Right lobe of liver (tissue), 6 donors: ENCODE measurements around the gene ZNF326. TPM values are rescaled to one million over a fixed set of nuclear protein-coding genes. Genes with fewer than 3 reads are reported as not detected.

Experiments
- ATAC-seq, 4 donors: fragments of 200-7000 bp; cut with Tn5 transposase; one replicate each; pipeline ENCODE4 v1.9.1; 2020; ENCODE audit warnings: mild to moderate bottlenecking in 4 of 4, moderate library complexity in 4 of 4
- DNase-seq, 3 donors: peaks; one replicate each; pipeline ENCODE4 v3.0.0-alpha.2; 2020
- H3K27ac ChIP-seq, 3 donors: fragments of 200-600 bp; one replicate each; pipeline ENCODE4 v1.8.0; 2022
- H3K27me3 ChIP-seq, 2 donors: fragments of 200-600 bp; one replicate each; pipeline ENCODE4 v1.8.0; 2022
- H3K36me3 ChIP-seq, 4 donors: fragments of 200-600 bp; sonication (generic) in 1 of 4; one replicate each; pipeline versions ENCODE4 v1.5.1 to v1.8.0; 2017 to 2022; ENCODE audit warnings: control low read depth in 1 of 4
- H3K4me1 ChIP-seq, 4 donors: fragments of 200-600 bp; sonication (generic) in 1 of 4; one replicate each; pipeline versions ENCODE4 v1.5.1 to v1.8.0; 2017 to 2022; ENCODE audit warnings: control low read depth in 1 of 4
- H3K4me3 ChIP-seq, 3 donors: fragments of 200-600 bp; one replicate each; pipeline ENCODE4 v1.8.0; 2022
- H3K9me3 ChIP-seq, 4 donors: fragments of 200-600 bp; sonication (generic) in 1 of 4; one replicate each; pipeline versions ENCODE4 v1.5.1 to v1.8.0; 2017 to 2022; ENCODE audit warnings: control low read depth in 1 of 4
- POLR2A ChIP-seq: fragments of 450-650 bp; IDR thresholded peaks from one replicate; pipeline ENCODE4 v1.6.1; 2017; ENCODE audit warnings: antibody characterized with exemption, mild to moderate bottlenecking
- WGBS: methylation state at CpG from one replicate; pipeline ENCODE4 v1.1.6; 2018; ENCODE audit warnings: low coverage, low lambda C conversion rate; ENCODE audit not compliant: insufficient coverage; ENCODE audit errors: missing lambda C conversion rate; 5-methylcytosine and 5-hydroxymethylcytosine counted together
- intact Hi-C, 2 donors: fragments of 100-400 bp; cut with DNase I; formaldehyde crosslinking; loops; one replicate each; pipeline versions ENCODE4 v1.11.2 to v1.14.1; 2022
- total RNA-seq, 6 experiments: library from RNA; depleted of rRNA in 2 of 6; stranded (reverse); fragments of >200 nt in 2 of 6; fragmentation: NEBNext Ultra II Directional in 3 of 6; extraction: Animal tissue kit (Norgen Biotek cat#: 25700) in 3 of 6; gene quantifications; one replicate each; pipeline versions ENCODE4 v1.1.0 to v1.2.4, GENCODE V29; 2016 to 2023
- TF ChIP-seq, protein P1 (sequence below), 4 donors: fragments of 200-600 bp in 3 of 4; fragments of 450-650 bp in 1 of 4; IDR thresholded peaks; one replicate each; pipeline versions ENCODE4 v1.5.1 to v1.8.0; 2016 to 2022; ENCODE audit warnings: antibody characterized with exemption in 4 of 4, mild to moderate bottlenecking in 2 of 4
- donor health status: DM: no; HTN: yes; CAD: no.
- donor health status: DM: no; HTN: no; CAD: no.
- donor health status: DM: no; HTN: no; CAD: no.
- donor health status: DM: no; HTN: yes; CAD: no.
- donor health status: DM: no; HTN: yes; CAD: no.

The ZNF326 gene
- total RNA-seq, 6 experiments from 2014 or later, result 9.5 to 13.8 (median 10.5) TPM

DNA sequence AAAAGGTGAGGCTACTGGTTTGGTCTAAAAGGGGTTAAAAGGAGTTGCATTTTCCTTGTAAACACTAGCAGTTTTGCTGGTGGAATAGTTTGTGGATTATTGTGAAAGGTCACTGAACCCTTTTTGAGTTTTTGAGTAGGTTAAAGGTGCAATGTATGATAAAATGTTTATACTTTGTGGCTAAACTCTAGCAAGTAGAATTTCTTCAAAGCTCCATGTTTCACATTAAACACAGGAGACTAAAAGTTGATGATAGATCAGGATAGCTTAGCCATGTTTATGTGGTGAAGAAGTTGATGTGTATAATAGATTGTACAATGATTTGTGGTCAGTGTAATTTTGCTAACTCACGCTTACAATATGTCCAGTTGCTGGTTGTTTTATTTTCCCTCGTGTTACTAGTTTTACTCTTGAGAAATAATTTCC is 13.1 kb downstream of the ZNF326 start:
- no peaks in the 10 kb centered on the region for H3K9me3 ChIP-seq
- ATAC-seq (peak in 3 of 4 donors; percentile 28 to 50 (median 28)), DNase-seq (no peak)
- 49% methylated on average over 2 of the region's 2 CpGs for WGBS
- peaks cover 0 to 36% (median 12%) of the 10 kb centered on the region in 4 donors for H3K36me3 ChIP-seq
- no peak overlapping the region for H3K4me3 ChIP-seq
- intact Hi-C loops, result no loop called here
- H3K4me1 ChIP-seq, result peaks cover 0 to 40% (median 0%) of the 10 kb centered on the region in 4 donors
- no peaks in the 10 kb centered on the region for H3K27me3 ChIP-seq
- no peak overlapping the region for H3K27ac ChIP-seq
- TF ChIP-seq, protein P1, sequence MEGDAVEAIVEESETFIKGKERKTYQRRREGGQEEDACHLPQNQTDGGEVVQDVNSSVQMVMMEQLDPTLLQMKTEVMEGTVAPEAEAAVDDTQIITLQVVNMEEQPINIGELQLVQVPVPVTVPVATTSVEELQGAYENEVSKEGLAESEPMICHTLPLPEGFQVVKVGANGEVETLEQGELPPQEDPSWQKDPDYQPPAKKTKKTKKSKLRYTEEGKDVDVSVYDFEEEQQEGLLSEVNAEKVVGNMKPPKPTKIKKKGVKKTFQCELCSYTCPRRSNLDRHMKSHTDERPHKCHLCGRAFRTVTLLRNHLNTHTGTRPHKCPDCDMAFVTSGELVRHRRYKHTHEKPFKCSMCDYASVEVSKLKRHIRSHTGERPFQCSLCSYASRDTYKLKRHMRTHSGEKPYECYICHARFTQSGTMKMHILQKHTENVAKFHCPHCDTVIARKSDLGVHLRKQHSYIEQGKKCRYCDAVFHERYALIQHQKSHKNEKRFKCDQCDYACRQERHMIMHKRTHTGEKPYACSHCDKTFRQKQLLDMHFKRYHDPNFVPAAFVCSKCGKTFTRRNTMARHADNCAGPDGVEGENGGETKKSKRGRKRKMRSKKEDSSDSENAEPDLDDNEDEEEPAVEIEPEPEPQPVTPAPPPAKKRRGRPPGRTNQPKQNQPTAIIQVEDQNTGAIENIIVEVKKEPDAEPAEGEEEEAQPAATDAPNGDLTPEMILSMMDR (IDR thresholded peaks at IDR 0.05), result no peak
- no peak for TF ChIP-seq POLR2A

DNA sequence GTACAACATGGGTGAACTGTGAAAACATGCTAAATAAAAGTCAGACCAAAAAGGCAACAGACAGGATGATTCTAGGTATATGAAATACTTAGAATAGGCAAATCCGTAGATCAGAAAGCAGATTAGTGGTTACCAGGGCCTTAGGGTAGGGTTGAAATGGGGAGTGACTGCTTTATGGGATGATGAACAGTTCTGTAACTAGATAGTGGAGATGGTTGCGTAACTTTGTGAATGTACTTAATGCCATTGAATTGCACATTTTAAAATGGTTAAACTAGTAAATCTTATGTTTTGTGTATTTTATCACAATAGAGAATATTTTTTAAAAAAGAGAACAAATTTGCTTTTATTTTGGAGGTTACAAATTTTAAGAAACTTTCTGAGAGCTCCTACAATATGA is 17.4 kb downstream of the ZNF326 start:
- ATAC-seq (no peak), DNase-seq (no peak)
- Histone ChIP-seq H3K4me1 (peaks cover 0 to 16% (median 0%) of the 10 kb centered on the region in 4 donors), H3K27me3 (no peaks in the 10 kb centered on the region), H3K9me3 (no peaks in the 10 kb centered on the region), H3K27ac (no peak overlapping the region), H3K36me3 (peaks cover 0 to 60% (median 32%) of the 10 kb centered on the region in 4 donors), H3K4me3 (no peak overlapping the region)
- 92% methylated on average over 2 of the region's 2 CpGs for WGBS
- no peak for TF ChIP-seq POLR2A
- TF ChIP-seq, protein P1 (IDR thresholded peaks at IDR 0.05), result no peak
- intact Hi-C loops, result no loop called here

DNA sequence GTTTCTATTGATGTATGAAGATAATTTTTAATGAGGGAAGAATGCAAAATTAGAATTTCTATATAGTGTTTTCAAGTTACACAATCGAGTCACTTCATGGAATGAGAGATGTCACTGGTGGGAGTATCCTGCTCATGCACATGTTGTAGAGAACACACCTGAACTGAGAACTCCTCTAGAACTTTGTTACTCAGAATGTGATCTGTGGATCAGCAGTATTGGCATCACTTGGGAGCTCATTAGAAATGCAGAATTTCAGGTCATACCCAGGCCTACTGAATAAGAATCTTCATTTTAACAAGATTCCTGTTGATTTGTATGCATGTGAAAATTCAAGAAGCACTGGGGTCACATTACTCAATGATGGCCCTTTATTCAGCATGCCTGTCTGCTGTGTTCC is 28.8 kb downstream of the ZNF326 start:
- intact Hi-C loops, result no loop called here
- Histone ChIP-seq H3K4me1 (no peaks in the 10 kb centered on the region), H3K9me3 (no peaks in the 10 kb centered on the region), H3K27ac (no peak overlapping the region), H3K36me3 (peaks cover 1 to 77% (median 56%) of the 10 kb centered on the region in 4 donors), H3K4me3 (no peak overlapping the region), H3K27me3 (no peaks in the 10 kb centered on the region)
- TF ChIP-seq, protein P1 (IDR thresholded peaks at IDR 0.05), result no peak
- no peak for TF ChIP-seq POLR2A
- ATAC-seq (no peak), DNase-seq (no peak)
- WGBS, result 100% methylated on average over 1 of the region's 1 CpG

DNA sequence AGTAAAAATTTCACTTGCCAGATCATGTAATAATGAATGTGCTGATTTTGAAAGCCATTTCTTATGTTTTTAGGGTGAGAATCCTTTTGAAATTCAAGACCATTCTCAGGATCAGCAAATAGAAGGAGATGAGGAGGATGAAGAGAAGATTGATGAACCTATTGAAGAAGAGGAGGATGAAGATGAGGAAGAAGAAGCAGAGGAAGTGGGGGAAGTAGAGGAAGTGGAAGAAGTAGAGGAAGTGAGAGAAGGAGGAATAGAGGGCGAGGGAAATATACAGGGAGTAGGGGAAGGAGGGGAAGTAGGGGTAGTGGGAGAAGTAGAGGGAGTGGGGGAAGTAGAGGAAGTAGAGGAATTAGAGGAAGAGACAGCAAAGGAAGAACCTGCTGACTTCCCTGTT is 32.4 kb downstream of the ZNF326 start:
- no peaks in the 10 kb centered on the region for H3K9me3 ChIP-seq
- no peaks in the 10 kb centered on the region for H3K27me3 ChIP-seq
- 57% methylated on average over 1 of the region's 1 CpG for WGBS
- no peak for ATAC-seq
- no peak overlapping the region for H3K4me3 ChIP-seq
- no peak for DNase-seq
- H3K4me1 ChIP-seq, result no peaks in the 10 kb centered on the region
- TF ChIP-seq POLR2A, result no peak
- TF ChIP-seq, protein P1 (IDR thresholded peaks at IDR 0.05), result no peak
- no peak overlapping the region for H3K27ac ChIP-seq
- intact Hi-C loops, result no loop called here
- peaks cover 0 to 76% (median 37%) of the 10 kb centered on the region in 4 donors for H3K36me3 ChIP-seq

DNA sequence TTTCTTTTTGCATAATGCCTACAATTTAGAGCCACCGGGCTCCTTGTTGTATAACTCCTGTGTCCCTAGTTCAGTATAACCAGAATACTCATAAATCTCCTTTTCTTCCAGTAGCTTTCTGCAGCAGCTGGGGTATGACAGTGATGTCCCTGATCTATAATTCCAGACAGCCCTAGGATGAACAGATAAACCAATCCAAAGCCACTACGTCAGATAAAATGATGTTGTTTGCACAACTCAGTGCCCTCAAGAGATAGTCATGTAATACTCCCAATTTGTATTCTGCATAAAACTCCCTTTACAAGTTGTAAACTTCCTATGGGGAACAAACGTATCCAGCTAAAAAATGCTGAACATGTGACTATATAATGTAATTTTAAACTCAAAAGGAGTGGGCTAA is 44.7 kb downstream of the ZNF326 start:
- H3K27ac ChIP-seq, result no peak overlapping the region
- peaks cover 0 to 17% (median 4%) of the 10 kb centered on the region in 4 donors for H3K4me1 ChIP-seq
- ATAC-seq (no peak), DNase-seq (no peak)
- no peak overlapping the region for H3K4me3 ChIP-seq
- no peaks in the 10 kb centered on the region for H3K27me3 ChIP-seq
- 75% methylated on average over 3 of the region's 3 CpGs for WGBS
- intact Hi-C loops, result no loop called here
- TF ChIP-seq POLR2A, result no peak
- TF ChIP-seq, protein P1 (IDR thresholded peaks at IDR 0.05), result no peak
- H3K36me3 ChIP-seq, result no peaks in the 10 kb centered on the region
- H3K9me3 ChIP-seq, result no peaks in the 10 kb centered on the region
